Stimulated activated CD8-positive, alpha-beta memory T cell treated with anti-CD3 and anti-CD28 coated beads, Interleukin-12 subunit alpha, Interleukin-12 subunit beta, amount 100 ng/mL, for 1 hour (primary cell): ENCODE measurements around the gene ACAD10.

Experiments
- DNase-seq: peaks from one replicate; pipeline ENCODE4 v3.0.0-alpha.2; 2020; ENCODE audit warnings: low read depth

The ACAD10 gene

GRCh38 chr12:111776836-111777344 lies 91.0 kb downstream of the ACAD10 start:
- no peak for DNase-seq

GRCh38 chr12:111777345-111778045 lies 91.6 kb downstream of the ACAD10 start:
- no peak for DNase-seq

GRCh38 chr12:111780166-111780565 lies 94.3 kb downstream of the ACAD10 start:
- no peak for DNase-seq

GRCh38 chr12:111780615-111781014 lies 94.8 kb downstream of the ACAD10 start:
- DNase-seq: no peak

- DNase-seq: no peak
Observed at GRCh38 chr12:111781085-111781658, 95.3 kb downstream of the ACAD10 start.

GRCh38 chr12:111783046-111783445 lies 97.2 kb downstream of the ACAD10 start:
- no peak for DNase-seq

GRCh38 chr12:111784953-111785352 lies 99.1 kb downstream of the ACAD10 start:
- DNase-seq: no peak

- no peak for DNase-seq
Observed at GRCh38 chr12:111785651-111786050, 99.8 kb downstream of the ACAD10 start.

- DNase-seq: no peak
Observed at GRCh38 chr12:111788178-111788654, 102.4 kb downstream of the ACAD10 start.

GRCh38 chr12:111789779-111790178 lies 103.9 kb downstream of the ACAD10 start:
- no peak for DNase-seq

GRCh38 chr12:111791507-111791906 lies 105.7 kb downstream of the ACAD10 start:
- DNase-seq: no peak

GRCh38 chr12:111792155-111792855 lies 106.5 kb downstream of the ACAD10 start:
- DNase-seq: no peak

- DNase-seq: no peak
Observed at GRCh38 chr12:111792856-111793235, 107.0 kb downstream of the ACAD10 start.

GRCh38 chr12:111798182-111798581 lies 112.3 kb downstream of the ACAD10 start:
- no peak for DNase-seq

- no peak for DNase-seq
Observed at GRCh38 chr12:111799758-111800157, 113.9 kb downstream of the ACAD10 start.

GRCh38 chr12:111803038-111803626 lies 117.3 kb downstream of the ACAD10 start:
- no peak for DNase-seq

- DNase-seq: no peak
Observed at GRCh38 chr12:111803851-111804250, 118.0 kb downstream of the ACAD10 start.

GRCh38 chr12:111806304-111806703 lies 120.5 kb downstream of the ACAD10 start:
- DNase-seq: no peak
